Body of pancreas (tissue), 4 donors: ENCODE data around the gene TSHZ2.

Experiments
- POLR2A ChIP-seq, 3 donors: fragments of 450-650 bp; IDR thresholded peaks; one replicate each; pipeline ENCODE4 v1.6.1; 2016; ENCODE audit warnings: antibody characterized with exemption in 3 of 3, mild to moderate bottlenecking in 2 of 3
- TF ChIP-seq, protein P1 (sequence below), 7 experiments: fragments of 450-650 bp in 4 of 7; fragments of 200-600 bp in 3 of 7; sonication (generic) in 3 of 7; IDR thresholded peaks; one replicate each; pipeline ENCODE4 v1.5.1; 2016 to 2019; ENCODE audit warnings: antibody characterized with exemption in 7 of 7

DNA sequence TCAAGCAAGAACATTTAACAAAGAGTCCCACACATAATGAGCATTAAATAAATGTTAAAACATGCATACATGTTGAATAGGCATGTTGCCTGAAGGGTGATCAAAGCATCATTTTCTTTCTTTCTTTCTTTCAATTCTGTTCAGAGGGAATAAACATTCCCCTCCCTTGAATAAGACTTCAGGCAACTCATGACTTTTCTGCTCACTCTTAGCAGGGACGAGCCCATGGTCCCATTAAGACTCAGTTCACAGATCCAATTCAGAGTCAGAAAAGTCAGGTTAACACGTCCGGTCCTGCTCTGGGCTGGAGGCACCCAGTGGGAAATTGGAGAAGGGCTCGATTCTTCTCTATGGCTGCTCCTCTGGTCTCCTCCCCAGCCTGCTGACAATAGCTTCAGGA, 439.7 kb downstream of the TSHZ2 start:
- TF ChIP-seq, protein P1, sequence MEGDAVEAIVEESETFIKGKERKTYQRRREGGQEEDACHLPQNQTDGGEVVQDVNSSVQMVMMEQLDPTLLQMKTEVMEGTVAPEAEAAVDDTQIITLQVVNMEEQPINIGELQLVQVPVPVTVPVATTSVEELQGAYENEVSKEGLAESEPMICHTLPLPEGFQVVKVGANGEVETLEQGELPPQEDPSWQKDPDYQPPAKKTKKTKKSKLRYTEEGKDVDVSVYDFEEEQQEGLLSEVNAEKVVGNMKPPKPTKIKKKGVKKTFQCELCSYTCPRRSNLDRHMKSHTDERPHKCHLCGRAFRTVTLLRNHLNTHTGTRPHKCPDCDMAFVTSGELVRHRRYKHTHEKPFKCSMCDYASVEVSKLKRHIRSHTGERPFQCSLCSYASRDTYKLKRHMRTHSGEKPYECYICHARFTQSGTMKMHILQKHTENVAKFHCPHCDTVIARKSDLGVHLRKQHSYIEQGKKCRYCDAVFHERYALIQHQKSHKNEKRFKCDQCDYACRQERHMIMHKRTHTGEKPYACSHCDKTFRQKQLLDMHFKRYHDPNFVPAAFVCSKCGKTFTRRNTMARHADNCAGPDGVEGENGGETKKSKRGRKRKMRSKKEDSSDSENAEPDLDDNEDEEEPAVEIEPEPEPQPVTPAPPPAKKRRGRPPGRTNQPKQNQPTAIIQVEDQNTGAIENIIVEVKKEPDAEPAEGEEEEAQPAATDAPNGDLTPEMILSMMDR (IDR thresholded peaks at IDR 0.05) = no peak
- TF ChIP-seq POLR2A (IDR thresholded peaks at IDR 0.05) = no peak
